H1 (cell line): ENCODE results near the gene ZFYVE1. TPM values are rescaled to one million over a fixed set of nuclear protein-coding genes. Genes with fewer than 3 reads are reported as not detected.

Experiments
- CTCF ChIA-PET: fragments of 300-600 bp; sonication (Branson Sonifier 250); formaldehyde crosslinking; loops from one replicate; lab custom pipeline; 2021; ENCODE audit not compliant: partially characterized antibody; lab: Charles Lee
- POLR2A ChIA-PET: fragments of 300-600 bp; sonication (Branson Sonifier 250); formaldehyde crosslinking; loops from one replicate; lab custom pipeline; 2021; ENCODE audit warnings: inconsistent platforms; ENCODE audit not compliant: partially characterized antibody; lab: Charles Lee
- DNase-seq, 2 experiments: peaks; one replicate each; pipeline versions ENCODE4 v3.0.0 to v3.0.0-alpha.2; 2010 to 2022; ENCODE audit warnings: low spot score in 2 of 2, low read depth in 1 of 2, mixed read lengths in 1 of 2
- FAIRE-seq: peaks from 2 replicates; lab custom pipeline; 2011; peaks lifted over from hg19 to GRCh38; lab: Jason Lieb, UNC
- H2AFZ ChIP-seq: 2 replicates; pipeline ENCODE4 v1.8.1; 2012; ENCODE audit warnings: low read length, inconsistent platforms
- H2AK5ac ChIP-seq: 2 replicates; pipeline ENCODE4 v1.6.1; 2013; ENCODE audit warnings: low read depth, low read length
- H2BK120ac ChIP-seq: replicated peaks from 2 replicates; pipeline ENCODE3; 2013; ENCODE audit warnings: low read depth, low read length, inconsistent platforms
- H2BK12ac ChIP-seq: 2 replicates; pipeline ENCODE4 v1.6.1; 2013; ENCODE audit warnings: low read depth, low read length
- H2BK15ac ChIP-seq: 2 replicates; pipeline ENCODE4 v1.6.1; 2013; ENCODE audit warnings: low read length
- H2BK20ac ChIP-seq: 2 replicates; pipeline ENCODE4 v1.6.1; 2013; ENCODE audit warnings: low read length
- H2BK5ac ChIP-seq: 2 replicates; pipeline ENCODE4 v1.6.1; 2013; ENCODE audit warnings: low read depth, low read length
- H3K14ac ChIP-seq: 2 replicates; pipeline ENCODE4 v1.6.1; 2013; ENCODE audit warnings: inconsistent platforms; ENCODE audit not compliant: insufficient read length
- H3K18ac ChIP-seq: 2 replicates; pipeline ENCODE4 v1.6.1; 2013; ENCODE audit warnings: low read length; ENCODE audit errors: extremely low read depth
- H3K23ac ChIP-seq: 2 replicates; pipeline ENCODE4 v1.6.1; 2013; ENCODE audit warnings: inconsistent platforms; ENCODE audit not compliant: insufficient read length
- H3K23me2 ChIP-seq: 2 replicates; pipeline ENCODE4 v1.6.1; 2013; ENCODE audit warnings: low read depth, low read length
- H3K27ac ChIP-seq: 2 replicates; pipeline ENCODE4 v1.6.1; 2011; ENCODE audit warnings: low read depth, low read length, inconsistent platforms
- H3K27me3 ChIP-seq, 4 experiments: replicated peaks in 1 of 4; 1 replicate in 1 of 4; 2 replicates in 3 of 4; pipeline versions ENCODE4 v1.6.1 to v1.8.1; 2011 to 2013; ENCODE audit warnings: low read length in 3 of 4, mild to moderate bottlenecking in 3 of 4, inconsistent platforms in 2 of 4, mixed read lengths in 2 of 4, moderate library complexity in 1 of 4; ENCODE audit not compliant: control insufficient read depth in 3 of 4, insufficient read depth in 3 of 4; ENCODE audit errors: extremely low read depth in 1 of 4
- H3K36me3 ChIP-seq, 4 experiments: 2 replicates each; pipeline versions ENCODE4 v1.6.1 to v1.8.1; 2011 to 2013; ENCODE audit warnings: mild to moderate bottlenecking in 4 of 4, low read length in 3 of 4, moderate library complexity in 2 of 4, control low read depth in 1 of 4, inconsistent platforms in 1 of 4; ENCODE audit not compliant: insufficient read depth in 4 of 4, control insufficient read depth in 2 of 4
- H3K4ac ChIP-seq: replicated peaks from 2 replicates; pipeline ENCODE3; 2013; ENCODE audit warnings: low read length, low read depth, mixed read lengths, inconsistent platforms; ENCODE audit not compliant: insufficient read length
- H3K4me1 ChIP-seq, 4 experiments: replicated peaks in 1 of 4; 1 replicate in 1 of 4; 2 replicates in 3 of 4; pipeline versions ENCODE4 v1.6.1 to v1.8.1; 2011 to 2013; ENCODE audit warnings: low read length in 3 of 4, inconsistent platforms in 2 of 4, mixed read lengths in 1 of 4; ENCODE audit not compliant: insufficient read depth in 4 of 4, control insufficient read depth in 3 of 4
- H3K4me2 ChIP-seq, 2 experiments: 2 replicates each; pipeline versions ENCODE4 v1.6.1 to v1.8.1; 2011 to 2013; ENCODE audit warnings: low read depth in 2 of 2, low read length in 2 of 2, control low read depth in 1 of 2, inconsistent platforms in 1 of 2, mild to moderate bottlenecking in 1 of 2; ENCODE audit not compliant: insufficient read depth in 1 of 2
- H3K4me3 ChIP-seq, 4 experiments: fragments of 200-600, 300-600 bp in 1 of 4; sonication (generic), shearing (Covaris generic), sonication (Bioruptor Twin) in 1 of 4; 2 replicates each; pipeline versions ENCODE4 v1.5.1 to v1.8.1; 2011 to 2016; ENCODE audit warnings: low read length in 4 of 4, low read depth in 3 of 4, control low read depth in 2 of 4, inconsistent platforms in 2 of 4, mild to moderate bottlenecking in 2 of 4, mixed read lengths in 1 of 4, moderate library complexity in 1 of 4; ENCODE audit not compliant: insufficient read depth in 2 of 4; ENCODE audit errors: extremely low read depth in 1 of 4
- H3K56ac ChIP-seq: replicated peaks from 2 replicates; pipeline ENCODE3; 2013; ENCODE audit warnings: low read depth, mild to moderate bottlenecking, mixed read lengths, low read length, inconsistent platforms; ENCODE audit not compliant: insufficient read length
- H3K79me1 ChIP-seq: 2 replicates; pipeline ENCODE4 v1.6.1; 2013; ENCODE audit warnings: low read depth, low read length, control low read depth
- H3K79me2 ChIP-seq, 2 experiments: 2 replicates each; pipeline versions ENCODE4 v1.6.1 to v1.8.1; 2012 to 2013; ENCODE audit warnings: low read length in 2 of 2, mild to moderate bottlenecking in 2 of 2, inconsistent platforms in 1 of 2; ENCODE audit not compliant: insufficient read depth in 2 of 2, control insufficient read depth in 1 of 2
- H3K9ac ChIP-seq, 4 experiments: replicated peaks in 1 of 4; 1 replicate in 1 of 4; 2 replicates in 3 of 4; pipeline versions ENCODE4 v1.6.1 to v1.8.1; 2011 to 2013; ENCODE audit warnings: low read depth in 3 of 4, low read length in 3 of 4, control low read depth in 2 of 4, mild to moderate bottlenecking in 2 of 4, moderate library complexity in 2 of 4, inconsistent platforms in 1 of 4; ENCODE audit errors: extremely low read depth in 1 of 4
- H3K9me3 ChIP-seq, 2 experiments: 2 replicates each; pipeline versions ENCODE4 v1.6.1 to v1.8.1; 2012 to 2013; ENCODE audit warnings: mild to moderate bottlenecking in 2 of 2, moderate library complexity in 2 of 2, control low read depth in 1 of 2, inconsistent platforms in 1 of 2, low read depth in 1 of 2, low read length in 1 of 2, mixed read lengths in 1 of 2; ENCODE audit not compliant: insufficient read depth in 2 of 2
- H4K20me1 ChIP-seq, 2 experiments: replicated peaks in 1 of 2; 2 replicates each; pipeline versions ENCODE3 to v1.8.1; 2011 to 2013; ENCODE audit warnings: inconsistent platforms in 2 of 2, low read length in 2 of 2, mild to moderate bottlenecking in 1 of 2; ENCODE audit not compliant: insufficient read depth in 2 of 2, control insufficient read depth in 1 of 2
- H4K5ac ChIP-seq: 2 replicates; pipeline ENCODE4 v1.6.1; 2013; ENCODE audit warnings: low read length, low read depth, mixed read lengths, inconsistent platforms; ENCODE audit not compliant: insufficient read length
- H4K8ac ChIP-seq: 2 replicates; pipeline ENCODE4 v1.8.0; 2013; ENCODE audit warnings: mild to moderate bottlenecking, moderate library complexity, low read length, inconsistent platforms; ENCODE audit not compliant: insufficient read depth; ENCODE audit errors: extremely low read depth
- H4K91ac ChIP-seq: replicated peaks from 2 replicates; pipeline ENCODE3; 2013; ENCODE audit warnings: low read length, mixed read lengths, inconsistent platforms; ENCODE audit not compliant: insufficient read length
- ATF3 ChIP-seq: IDR thresholded peaks from 2 replicates; pipeline ENCODE4 v1.6.1; 2011; ENCODE audit warnings: low read depth, mild to moderate bottlenecking, low read length; ENCODE audit not compliant: insufficient read depth
- EP300 ChIP-seq, 2 experiments: IDR thresholded peaks; 1 replicate in 1 of 2; 2 replicates in 1 of 2; pipeline ENCODE4 v1.6.1; 2011 to 2012; ENCODE audit warnings: low read depth in 2 of 2, low read length in 2 of 2, mild to moderate bottlenecking in 2 of 2, borderline replicate concordance in 1 of 2, inconsistent platforms in 1 of 2, moderate library complexity in 1 of 2
- EZH2 ChIP-seq: fragments of 200-600 bp; sonication (generic); IDR thresholded peaks from 2 replicates; pipeline ENCODE4 v1.7.1; 2012; ENCODE audit warnings: low read depth, mild to moderate bottlenecking, moderate library complexity, low read length, inconsistent platforms; ENCODE audit not compliant: severe bottlenecking
- HDAC2 ChIP-seq, 2 experiments: fragments of 300-600 bp in 1 of 2; sonication (generic) in 1 of 2; IDR thresholded peaks; 2 replicates each; pipeline ENCODE4 v1.6.1; 2011 to 2012; ENCODE audit warnings: low read depth in 2 of 2, low read length in 2 of 2, mild to moderate bottlenecking in 2 of 2, moderate library complexity in 2 of 2, borderline replicate concordance in 1 of 2, inconsistent platforms in 1 of 2
- SAP30 ChIP-seq: fragments of 300-600 bp; sonication (generic); IDR thresholded peaks from 2 replicates; pipeline ENCODE4 v1.7.1; 2012; ENCODE audit warnings: low read length, moderate library complexity, mild to moderate bottlenecking, inconsistent platforms; ENCODE audit not compliant: insufficient read depth, insufficient replicate concordance
- SIX5 ChIP-seq: IDR thresholded peaks from 2 replicates; pipeline ENCODE4 v1.6.1; 2011; ENCODE audit warnings: mild to moderate bottlenecking, low read depth, low read length
- WGBS, 2 experiments: shearing (Covaris generic) in 1 of 2; methylation state at CpG; one replicate each; pipeline versions ENCODE4 v1.1.6 to v1.1.7; 2013 to 2015; ENCODE audit warnings: low lambda C conversion rate in 2 of 2, mixed read lengths in 2 of 2, inconsistent platforms in 1 of 2, low coverage in 1 of 2, missing lambda C conversion rate in 1 of 2; ENCODE audit not compliant: insufficient replicate concordance in 2 of 2, insufficient coverage in 1 of 2, insufficient read length in 1 of 2; ENCODE audit errors: extremely low coverage in 1 of 2, missing lambda C conversion rate in 1 of 2; 5-methylcytosine and 5-hydroxymethylcytosine counted together
- polyA plus RNA-seq, 7 experiments: library from polyadenylated mRNA; depleted of rRNA in 3 of 7; stranded (reverse) in 5 of 7; unstranded in 2 of 7; fragments of >200 nt in 5 of 7; fragments of 200-250 nt in 2 of 7; gene quantifications; 1 replicate in 5 of 7; 2 replicates in 1 of 7; 4 replicates in 1 of 7; pipeline versions ENCODE4 v1.2.1 to v1.2.3, GENCODE V29; 2011 to 2013; ENCODE audit warnings: missing spikeins in 2 of 7, mixed read lengths in 2 of 7
- total RNA-seq: library from RNA; stranded (reverse); fragmentation: NEBNext Ultra II Directional; extraction: Animal tissue kit (Norgen Biotek cat#: 25700); gene quantifications from 2 replicates; pipeline ENCODE4 v1.2.1, GENCODE V29; 2021
- TF ChIP-seq, protein P1 (sequence below): IDR thresholded peaks from 2 replicates; pipeline ENCODE4 v1.6.1; 2011; ENCODE audit warnings: low read length, improper control_type of control experiment
- TF ChIP-seq, protein P2 (sequence below): IDR thresholded peaks from 2 replicates; pipeline ENCODE4 v1.6.1; 2012; ENCODE audit warnings: low read length, inconsistent platforms

Gene ZFYVE1
- total and polyA plus RNA-seq, 2 of the 8 experiments (the other 6 are each of a cell fraction or from before 2014, with no cell fraction given), result 9.8 to 12.5 TPM

- Histone ChIP-seq H4K91ac (no peak overlapping the region), H2BK5ac (no peak overlapping the region), H3K23me2 (no peaks in the 10 kb centered on the region), H2BK20ac (no peak overlapping the region), H3K4me1 (no peaks in the 10 kb centered on the region), H3K27me3 (no peaks in the 10 kb centered on the region), H3K36me3 (no peaks in the 10 kb centered on the region), H4K8ac (no peak overlapping the region), H2BK12ac (no peak overlapping the region; the same call in 1 of the 2 replicates), H3K79me2 (no peaks in the 10 kb centered on the region), H4K20me1 (no peaks in the 10 kb centered on the region), H2BK15ac (no peak overlapping the region), H3K27ac (no peak overlapping the region), H3K18ac (no peak overlapping the region), H3K23ac (no peak overlapping the region), H3K4me2 (no peak overlapping the region), H4K5ac (no peak overlapping the region), H3K4ac (no peak overlapping the region), H3K4me3 (no peak overlapping the region), H2AFZ (no peak overlapping the region), H2BK120ac (no peak overlapping the region), H3K9me3 (no peaks in the 10 kb centered on the region), H3K79me1 (no peaks in the 10 kb centered on the region), H3K9ac (no peak overlapping the region), H3K56ac (no peak overlapping the region), H2AK5ac (no peak overlapping the region), H3K14ac (no peak overlapping the region)
- ChIA-PET CTCF (interaction anchor here (1.3 kb wide), 1 partner anchor 12 kb away, joined by 3 read pairs; no protein-coding TSS in a partner anchor), POLR2A (interaction anchor here (4.3 kb wide), 1 partner anchor 9 kb away, joined by 31 read pairs; the partner anchor contains the start of gene RBM25)
- DNase-seq, result no peak
- FAIRE-seq, result no peak
- WGBS, 2 experiments, result 96% methylated on average over 4 of the region's 4 CpGs; no CpG with 5 or more reads in 1 of the 2 experiments
- no peak for TF ChIP-seq ATF3
- TF ChIP-seq, protein P1, sequence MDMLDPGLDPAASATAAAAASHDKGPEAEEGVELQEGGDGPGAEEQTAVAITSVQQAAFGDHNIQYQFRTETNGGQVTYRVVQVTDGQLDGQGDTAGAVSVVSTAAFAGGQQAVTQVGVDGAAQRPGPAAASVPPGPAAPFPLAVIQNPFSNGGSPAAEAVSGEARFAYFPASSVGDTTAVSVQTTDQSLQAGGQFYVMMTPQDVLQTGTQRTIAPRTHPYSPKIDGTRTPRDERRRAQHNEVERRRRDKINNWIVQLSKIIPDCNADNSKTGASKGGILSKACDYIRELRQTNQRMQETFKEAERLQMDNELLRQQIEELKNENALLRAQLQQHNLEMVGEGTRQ, result no peak
- TF ChIP-seq HDAC2 (IDR thresholded peaks at IDR 0.05; ENCODE audit: borderline replicate concordance in 1 of 2, low read depth in 2 of 2, low read length in 2 of 2), result no peak
- TF ChIP-seq EZH2, result no peak
- TF ChIP-seq SIX5, result no peak
- no peak for TF ChIP-seq EP300 (IDR thresholded peaks at IDR 0.05; ENCODE audit: borderline replicate concordance in 1 of 2, low read depth in 2 of 2, low read length in 2 of 2)
- TF ChIP-seq, protein P2, sequence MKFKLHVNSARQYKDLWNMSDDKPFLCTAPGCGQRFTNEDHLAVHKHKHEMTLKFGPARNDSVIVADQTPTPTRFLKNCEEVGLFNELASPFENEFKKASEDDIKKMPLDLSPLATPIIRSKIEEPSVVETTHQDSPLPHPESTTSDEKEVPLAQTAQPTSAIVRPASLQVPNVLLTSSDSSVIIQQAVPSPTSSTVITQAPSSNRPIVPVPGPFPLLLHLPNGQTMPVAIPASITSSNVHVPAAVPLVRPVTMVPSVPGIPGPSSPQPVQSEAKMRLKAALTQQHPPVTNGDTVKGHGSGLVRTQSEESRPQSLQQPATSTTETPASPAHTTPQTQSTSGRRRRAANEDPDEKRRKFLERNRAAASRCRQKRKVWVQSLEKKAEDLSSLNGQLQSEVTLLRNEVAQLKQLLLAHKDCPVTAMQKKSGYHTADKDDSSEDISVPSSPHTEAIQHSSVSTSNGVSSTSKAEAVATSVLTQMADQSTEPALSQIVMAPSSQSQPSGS, result no peak
- TF ChIP-seq SAP30, result no peak
Observed at GRCh38 chr14:73049428-73049827, 22.5 kb upstream of the ZFYVE1 start.
